Fibroblast of upper back skin (primary cell): ENCODE measurements around the gene ZFP3.
"Not testable (repeated sequence)": the region's sequence is repeated elsewhere in the genome, so short reads cannot be mapped to it uniquely, and the experiment has no call there.

Experiments
- DNase-seq: peaks from one replicate; pipeline ENCODE4 v3.0.0-alpha.2; 2013

Gene ZFP3

DNA sequence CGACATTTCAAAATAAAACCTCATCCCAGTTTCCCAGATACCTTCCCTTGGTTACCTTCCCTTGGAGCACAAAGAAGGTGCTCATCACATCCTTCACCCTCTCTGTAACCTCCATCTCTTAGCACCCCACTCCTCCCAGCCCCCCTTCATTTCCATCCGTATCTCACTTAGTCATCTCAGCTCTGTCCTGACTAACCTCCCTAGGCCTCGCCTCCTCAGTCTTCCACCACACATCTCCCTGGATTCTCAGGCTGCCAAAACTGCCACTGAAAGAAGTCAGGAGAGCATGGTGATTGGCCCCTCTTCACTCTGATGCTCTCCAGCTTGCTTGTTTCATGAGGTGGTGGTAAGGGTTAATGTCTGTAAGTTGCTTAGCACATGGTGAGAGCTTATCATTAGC lies 2.3 kb downstream of the ZFP3 start:
- DNase-seq = no peak

DNA sequence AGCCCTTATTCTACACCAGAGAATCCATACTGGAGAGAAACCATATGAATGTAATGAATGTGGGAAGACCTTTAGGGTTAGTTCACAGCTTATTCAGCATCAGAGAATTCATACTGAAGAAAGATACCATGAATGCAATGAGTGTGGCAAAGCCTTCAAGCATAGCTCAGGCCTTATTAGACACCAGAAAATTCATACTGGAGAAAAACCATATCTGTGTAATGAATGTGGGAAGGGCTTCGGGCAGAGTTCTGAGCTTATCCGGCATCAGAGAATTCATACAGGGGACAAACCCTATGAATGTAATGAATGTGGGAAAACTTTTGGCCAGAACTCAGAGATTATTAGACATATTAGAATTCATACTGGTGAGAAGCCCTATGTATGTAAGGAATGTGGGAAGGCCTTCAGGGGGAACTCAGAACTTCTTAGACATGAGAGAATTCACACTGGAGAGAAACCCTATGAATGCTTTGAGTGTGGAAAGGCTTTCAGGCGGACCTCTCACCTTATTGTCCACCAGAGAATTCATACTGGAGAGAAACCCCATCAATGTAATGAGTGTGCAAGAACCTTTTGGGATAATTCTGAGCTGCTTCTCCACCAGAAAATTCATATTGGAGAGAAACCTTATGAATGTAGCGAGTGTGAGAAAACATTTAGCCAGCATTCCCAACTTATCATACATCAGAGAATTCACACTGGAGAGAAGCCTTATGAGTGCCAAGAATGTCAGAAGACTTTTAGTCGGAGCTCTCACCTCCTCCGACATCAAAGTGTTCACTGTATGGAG lies 14.1 kb downstream of the ZFP3 start:
- no peak for DNase-seq

GRCh38 chr17:5096731-5097100 lies 18.4 kb downstream of the ZFP3 start:
- no peak for DNase-seq

DNA sequence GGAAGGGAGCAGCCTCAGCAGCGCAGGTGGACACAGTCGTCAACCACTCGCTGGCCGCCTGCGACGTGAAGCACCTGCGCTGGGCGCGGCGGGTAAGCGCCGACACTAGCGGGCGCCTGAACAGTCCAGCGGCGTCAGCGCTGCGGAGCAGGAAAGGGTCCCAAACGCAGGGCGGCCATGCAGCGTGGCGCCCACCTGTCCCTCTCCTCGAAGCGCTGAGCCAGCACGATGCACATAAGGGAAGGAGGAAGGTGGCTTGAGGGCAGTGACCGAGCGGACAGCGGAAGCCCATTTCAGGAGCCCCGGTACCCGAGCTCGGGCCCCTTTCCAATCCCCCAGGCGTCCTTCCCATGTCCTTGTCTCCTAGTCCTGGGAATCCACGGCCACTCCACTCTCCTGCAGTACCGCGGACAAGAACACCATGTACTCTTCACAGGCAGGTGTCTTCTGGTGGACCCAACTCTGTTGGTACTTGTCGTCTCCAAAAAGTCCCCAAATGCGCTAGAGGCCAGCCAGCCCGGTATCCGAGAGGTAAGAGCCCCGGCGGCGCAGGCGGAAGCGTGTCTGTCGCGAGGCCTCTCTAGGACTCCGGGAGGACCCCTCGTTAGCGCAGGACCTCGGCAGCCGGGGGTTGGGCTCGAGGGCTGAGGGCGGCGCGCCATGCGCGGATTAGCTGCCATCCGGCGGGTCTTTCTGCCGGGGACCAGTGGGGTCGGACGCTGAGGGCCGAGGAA lies 19.0 kb downstream of the ZFP3 start:
- DNase-seq = no peak

- DNase-seq = no peak
Measured at GRCh38 chr17:5099271-5099670, 21.0 kb downstream of the ZFP3 start.

- no peak for DNase-seq
Measured at GRCh38 chr17:5100832-5101231, 22.6 kb downstream of the ZFP3 start.

DNA sequence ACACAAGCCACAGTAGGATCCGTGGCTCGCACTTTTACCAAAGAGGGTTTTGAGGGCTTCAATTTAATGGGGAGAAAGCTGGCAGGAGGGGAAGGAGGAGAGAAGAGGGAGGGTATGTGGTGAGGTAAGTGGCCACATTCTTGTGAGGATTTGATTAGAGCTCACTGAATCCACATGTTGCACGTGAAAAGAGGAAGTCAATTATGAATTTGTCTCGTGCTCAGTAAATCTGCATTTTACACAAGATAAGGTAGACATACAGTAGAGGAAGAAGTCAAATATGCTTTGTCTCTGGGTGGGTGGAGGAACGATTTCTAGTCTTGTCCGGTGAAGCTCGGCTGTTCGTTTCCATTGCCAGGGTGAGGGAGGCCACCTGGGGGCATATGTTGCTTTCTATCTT lies 32.5 kb downstream of the ZFP3 start:
- no peak for DNase-seq

DNA sequence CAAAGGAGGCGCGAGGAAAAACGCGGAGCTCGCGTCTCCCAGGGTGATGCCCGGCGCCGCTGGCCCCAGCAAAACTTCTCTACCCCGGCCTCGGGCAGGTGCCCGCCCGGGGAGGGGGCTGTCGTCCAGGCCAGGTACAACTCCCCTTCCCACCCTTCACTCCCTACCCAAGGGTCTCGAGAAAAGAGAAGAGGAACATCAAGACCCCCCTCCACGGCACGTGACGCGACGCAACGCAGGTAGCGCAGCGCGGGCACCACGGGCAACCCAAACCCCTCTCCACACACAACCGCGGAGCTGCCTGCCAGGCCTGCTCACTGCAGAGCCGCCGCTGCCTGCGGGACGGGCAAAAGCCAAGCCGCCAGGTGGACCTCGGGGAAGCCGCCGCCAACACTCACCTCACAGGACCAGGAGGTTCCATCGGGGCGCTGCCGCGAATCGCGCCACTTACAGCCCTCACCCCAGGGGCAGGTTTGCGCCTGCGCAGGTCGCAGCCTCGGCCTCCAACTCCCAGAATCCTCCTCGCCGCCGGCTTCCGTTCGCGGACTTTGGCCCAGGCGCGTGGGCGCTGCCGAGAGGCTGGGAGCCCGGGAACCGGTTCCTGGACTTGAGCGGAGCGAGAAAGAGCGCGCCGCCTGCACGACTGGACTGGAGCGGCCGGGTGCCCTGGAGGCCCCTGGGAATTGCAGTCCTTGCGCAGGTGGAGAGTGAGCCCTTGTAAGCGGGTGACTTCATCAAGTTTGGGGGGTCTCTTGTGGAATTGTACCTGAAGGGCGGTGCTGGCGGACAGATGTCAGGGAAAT lies 33.3 kb downstream of the ZFP3 start, which contains the start of gene ZNF232:
ZNF232 (minus strand) TSS at position 477 of the 803 bp plus-strand sequence; CDS start at position 421, 56 bp downstream.
- peak; percentile 90 for DNase-seq

DNA sequence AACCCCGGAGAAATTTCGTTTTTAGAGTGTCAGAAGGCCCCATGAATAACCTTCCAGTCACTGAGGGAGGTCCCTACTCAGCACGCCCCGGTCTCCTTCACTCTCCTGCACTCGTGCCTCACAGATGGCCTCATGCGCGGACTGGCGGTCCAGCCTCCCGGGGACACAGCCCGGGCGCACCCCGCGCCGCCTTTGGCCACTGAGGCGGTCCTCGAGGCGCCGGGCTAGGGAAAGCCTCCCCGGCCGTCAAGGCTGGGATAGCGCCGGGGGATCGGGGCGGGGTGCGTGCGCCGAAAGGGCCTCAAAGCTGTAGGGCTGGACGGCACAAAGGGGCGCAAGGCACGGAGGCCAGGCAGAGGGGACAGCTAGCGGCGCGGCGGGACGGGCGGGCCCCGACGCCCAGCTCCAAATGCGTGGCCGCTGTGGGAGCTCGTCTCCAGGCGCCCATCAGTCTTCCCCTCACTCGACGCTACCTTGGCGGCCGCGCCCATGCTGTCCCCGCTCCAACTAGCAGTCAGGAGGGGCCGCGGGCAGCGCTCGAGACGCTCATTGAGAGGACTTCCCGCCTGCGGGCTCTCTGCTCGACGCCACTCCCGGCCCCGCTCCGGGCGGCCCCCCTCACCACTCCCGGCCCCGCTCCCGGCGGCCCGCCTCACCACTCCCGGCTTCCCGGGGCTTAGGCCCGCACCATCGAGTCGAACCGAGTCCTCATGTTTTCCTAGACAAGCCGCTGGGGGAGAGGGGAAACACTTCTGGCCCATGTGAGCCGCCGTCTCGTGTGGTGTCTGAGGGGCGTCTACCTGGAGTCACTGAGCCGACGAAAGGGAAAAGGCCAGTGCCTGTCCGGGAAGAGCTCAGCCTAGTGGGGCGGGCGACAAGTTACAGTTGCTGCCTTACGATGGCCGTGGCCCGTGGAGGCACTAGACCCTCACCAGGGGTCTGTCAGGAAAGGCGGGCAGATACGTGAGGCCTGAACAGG lies 37.7 kb downstream of the ZFP3 start, which contains the start of gene USP6:
USP6 (plus strand) TSS at position 360 of the 979 bp plus-strand sequence. CDS start 14,336 bp downstream, outside the sequence.
- no peak for DNase-seq

DNA sequence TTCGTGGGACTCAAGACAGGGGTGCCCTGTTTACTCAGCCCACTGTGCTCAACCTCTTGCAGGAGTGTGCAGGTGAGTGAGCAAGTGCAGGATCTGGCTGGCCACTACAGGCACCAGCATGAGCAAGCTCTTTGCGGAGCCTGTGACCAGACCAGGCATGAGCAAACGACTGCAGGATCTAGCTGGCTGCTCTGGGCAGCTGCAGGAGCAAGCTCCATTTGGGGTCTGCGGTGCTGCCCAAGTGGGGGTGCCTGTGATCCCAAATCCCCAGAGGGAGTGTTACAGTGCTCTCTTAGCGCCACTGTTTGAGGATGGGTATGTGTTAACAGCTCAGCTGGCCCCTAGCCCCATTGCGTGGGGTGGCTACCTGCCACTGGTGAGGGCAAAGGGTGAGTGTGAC lies 40.0 kb downstream of the ZFP3 start:
- DNase-seq = no peak

DNA sequence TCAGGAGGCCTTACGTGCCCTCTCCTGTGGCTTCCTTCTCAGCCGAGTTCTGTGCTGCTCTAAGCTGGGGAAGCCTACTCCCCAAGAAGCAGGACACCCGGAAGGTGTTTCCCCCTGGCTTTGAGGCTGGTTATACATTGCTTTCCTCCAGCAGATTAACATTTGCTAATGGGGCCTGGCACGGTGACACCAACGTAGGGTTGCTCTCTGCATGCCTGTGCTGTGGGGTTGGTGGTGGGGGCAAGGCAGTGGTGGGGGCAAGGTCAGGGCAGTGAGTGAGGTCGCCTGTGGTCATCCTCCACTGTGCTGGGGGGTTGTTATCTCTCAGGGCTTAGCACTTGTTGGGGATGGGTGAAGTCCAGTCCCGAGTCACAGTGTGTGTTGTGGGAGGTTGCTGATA lies 41.8 kb downstream of the ZFP3 start:
- DNase-seq = no peak

DNA sequence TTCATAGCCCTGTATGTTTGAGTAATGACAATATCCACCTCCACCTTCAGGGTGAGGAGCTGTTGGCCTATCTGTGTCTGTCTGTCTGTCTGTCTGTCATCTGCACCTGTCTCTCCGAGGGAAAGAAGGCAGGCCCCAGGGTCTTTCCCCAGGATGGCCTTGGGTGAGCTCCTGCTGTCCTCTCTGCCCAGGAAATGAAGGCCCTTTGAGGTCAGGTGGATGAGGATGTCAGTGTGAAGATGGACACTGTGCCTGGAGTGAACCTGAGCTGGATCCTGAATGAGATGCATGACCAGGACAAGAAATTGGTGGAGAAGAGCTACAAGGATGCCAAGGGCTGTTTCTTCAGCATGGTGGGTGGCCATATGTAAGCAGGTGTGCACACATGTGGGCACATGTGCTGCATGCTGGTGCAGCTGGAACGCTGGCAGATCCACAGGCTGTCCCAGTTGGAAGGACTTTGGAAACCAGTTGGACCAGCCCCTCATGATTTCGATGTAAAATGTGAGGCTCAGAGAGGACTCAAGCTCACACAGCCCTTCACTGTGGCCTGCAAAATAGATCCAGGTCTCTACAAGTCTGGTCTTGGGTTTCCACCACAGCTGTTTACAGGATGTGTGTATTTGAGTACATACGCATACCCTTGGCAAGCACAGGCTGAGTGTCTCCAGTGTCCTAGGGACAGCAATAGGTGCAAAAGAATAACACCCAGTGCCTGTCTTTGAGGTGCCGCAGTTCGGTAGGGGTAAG lies 42.3 kb downstream of the ZFP3 start:
- DNase-seq = not testable (repeated sequence)

- no peak for DNase-seq
Measured at GRCh38 chr17:5121186-5121841, 43.0 kb downstream of the ZFP3 start.

- DNase-seq = not testable (repeated sequence)
Measured at GRCh38 chr17:5122056-5122455, 43.8 kb downstream of the ZFP3 start.

GRCh38 chr17:5122586-5123342 lies 44.5 kb downstream of the ZFP3 start:
- DNase-seq = peak; percentile 6

DNA sequence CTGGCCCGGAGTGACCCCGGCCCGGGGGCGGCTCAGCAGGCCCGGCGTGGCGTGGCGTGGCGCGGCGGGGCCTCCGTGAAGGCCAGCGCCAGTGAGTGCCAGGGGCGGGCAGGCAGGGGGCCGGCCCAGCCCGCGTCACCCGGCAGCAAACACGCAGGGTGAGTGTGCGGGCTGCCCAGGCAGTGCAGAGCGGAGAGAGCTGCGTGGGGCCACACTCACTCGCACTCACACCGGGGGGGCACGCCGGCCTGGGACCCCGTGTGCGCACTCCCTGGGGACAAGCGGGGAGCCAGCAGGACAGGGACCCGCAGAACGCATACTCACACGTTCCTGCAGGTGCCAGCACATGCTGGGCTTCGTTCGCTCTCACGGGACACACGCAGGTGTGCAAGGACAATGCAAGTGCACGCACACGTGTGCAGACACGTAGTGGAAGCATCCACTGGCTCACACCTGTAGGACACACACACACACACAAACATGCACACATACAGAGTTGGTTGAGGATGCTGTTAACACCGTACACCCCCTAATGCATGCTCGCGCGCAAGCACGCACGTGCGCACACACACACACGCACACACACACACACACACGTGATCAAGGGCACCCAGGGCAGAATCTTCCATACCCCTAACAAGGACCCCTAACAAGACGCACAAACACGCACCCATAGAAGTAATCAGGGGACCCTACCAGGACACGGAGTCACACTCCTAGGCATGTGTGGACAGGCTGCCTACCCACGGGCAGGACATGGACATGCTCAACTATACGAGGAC lies 45.3 kb downstream of the ZFP3 start:
- DNase-seq = no peak

- not testable (repeated sequence) for DNase-seq
Measured at GRCh38 chr17:5124125-5124760, 46.0 kb downstream of the ZFP3 start.

DNA sequence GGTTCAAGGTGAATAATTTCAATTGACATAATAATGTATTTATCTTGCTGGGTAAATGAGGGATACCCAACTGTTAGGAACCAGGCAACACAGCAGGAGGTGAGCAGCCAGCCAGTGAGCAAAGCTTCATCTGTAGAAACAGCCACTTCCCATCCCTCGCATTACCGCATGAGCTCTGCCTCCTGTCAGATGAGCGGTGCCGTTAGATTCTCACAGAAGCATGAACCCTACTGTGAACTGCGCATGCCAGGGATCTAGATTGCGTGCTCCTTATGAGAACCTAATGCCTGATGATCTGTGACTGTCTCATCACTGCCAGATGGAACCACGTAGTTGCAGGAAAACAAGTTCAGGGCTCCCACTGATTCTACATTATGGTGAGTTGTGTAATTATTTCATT lies 46.6 kb downstream of the ZFP3 start:
- DNase-seq = not testable (repeated sequence)
